GM23338 (cell line): ENCODE data around the gene NAA20. TPM values are rescaled to one million over a fixed set of nuclear protein-coding genes. Genes with fewer than 3 reads are reported as not detected.

Experiments used
- ATAC-seq: fragments of 200-7000 bp; cut with Tn5 transposase; 3 replicates; pipeline ENCODE4 v1.9.1; 2020
- DNase-seq: peaks from one replicate; pipeline ENCODE4 v3.0.0-alpha.2; 2015; ENCODE audit warnings: low spot score
- H2AFZ ChIP-seq: fragments of 200-600 bp; sonication (generic); 2 replicates; pipeline ENCODE4 v1.8.0; 2016; ENCODE audit warnings: antibody characterized with exemption, mild to moderate bottlenecking, moderate library complexity
- H3F3A ChIP-seq: fragments of 200-600 bp; sonication (generic); replicated peaks from 2 replicates; pipeline ENCODE4 v1.8.0; 2017; ENCODE audit warnings: antibody characterized with exemption, mixed run types, low read depth
- H3K27ac ChIP-seq: fragments of 200-600 bp; sonication (generic); 2 replicates; pipeline ENCODE4 v1.6.1; 2016; ENCODE audit warnings: low read depth
- H3K27me3 ChIP-seq: fragments of 200-600 bp; sonication (generic); 2 replicates; pipeline ENCODE4 v1.8.0; 2016; ENCODE audit warnings: mild to moderate bottlenecking, mixed run types, moderate library complexity; ENCODE audit not compliant: insufficient read depth
- H3K36me3 ChIP-seq: fragments of 200-600 bp; sonication (generic); 2 replicates; pipeline ENCODE4 v1.8.0; 2016; ENCODE audit warnings: mild to moderate bottlenecking; ENCODE audit not compliant: insufficient read depth
- H3K4me1 ChIP-seq: fragments of 200-600 bp; sonication (generic); 2 replicates; pipeline ENCODE4 v1.8.0; 2016; ENCODE audit warnings: mild to moderate bottlenecking, moderate library complexity; ENCODE audit not compliant: insufficient read depth
- H3K4me2 ChIP-seq: fragments of 200-600 bp; sonication (generic); 2 replicates; pipeline ENCODE4 v1.7.1; 2017; ENCODE audit warnings: mixed run types
- H3K4me3 ChIP-seq: fragments of 200-600 bp; sonication (generic); 2 replicates; pipeline ENCODE4 v1.6.1; 2016; ENCODE audit warnings: mixed run types
- H3K79me2 ChIP-seq: fragments of 200-600 bp; sonication (generic); replicated peaks from 2 replicates; pipeline ENCODE4 v1.8.0; 2017; ENCODE audit warnings: mild to moderate bottlenecking; ENCODE audit not compliant: insufficient read depth
- H3K9me2 ChIP-seq: fragments of 200-600 bp; sonication (generic); 2 replicates; pipeline ENCODE4 v1.8.0; 2017; ENCODE audit not compliant: insufficient read depth
- H4K20me1 ChIP-seq: fragments of 200-600 bp; sonication (generic); replicated peaks from 2 replicates; pipeline ENCODE4 v1.8.0; 2017; ENCODE audit warnings: mild to moderate bottlenecking; ENCODE audit not compliant: insufficient read depth
- H3K27ac Mint-ChIP-seq: 2 replicates; pipeline ENCODE4 v1.8.0; 2020; ENCODE audit warnings: inconsistent platforms, mild to moderate bottlenecking, moderate library complexity, mixed read lengths
- H3K27me3 Mint-ChIP-seq: 3 replicates; pipeline ENCODE4 v1.8.0; 2022; ENCODE audit warnings: low read depth, mild to moderate bottlenecking, moderate library complexity, mixed read lengths, inconsistent platforms; ENCODE audit not compliant: insufficient read depth, poor library complexity
- H3K36me3 Mint-ChIP-seq: 3 replicates; pipeline ENCODE4 v1.8.0; 2021; ENCODE audit warnings: low read depth, mild to moderate bottlenecking, inconsistent platforms, moderate library complexity, mixed read lengths
- H3K4me1 Mint-ChIP-seq: 3 replicates; pipeline ENCODE4 v1.8.0; 2020; ENCODE audit warnings: mild to moderate bottlenecking, inconsistent platforms, mixed read lengths
- H3K4me3 Mint-ChIP-seq: 3 replicates; pipeline ENCODE4 v1.8.0; 2021; ENCODE audit warnings: moderate library complexity, mild to moderate bottlenecking, inconsistent platforms, mixed read lengths
- H3K9me3 Mint-ChIP-seq: 3 replicates; pipeline ENCODE4 v1.8.0; 2020; ENCODE audit warnings: moderate library complexity, mild to moderate bottlenecking, inconsistent platforms, mixed read lengths
- CREB1 ChIP-seq: fragments of 250-450 bp; sonication (Bioruptor Pico); IDR thresholded peaks from 2 replicates; pipeline ENCODE4 v1.5.0; 2020; ENCODE audit warnings: low read depth, mild to moderate bottlenecking, moderate library complexity
- CTCF ChIP-seq, 2 experiments: fragments of 200-600 bp in 1 of 2; sonication (generic) in 1 of 2; conservative IDR thresholded peaks; 2 replicates each; pipeline versions ENCODE4 v1.5.1 to v1.6.1; 2016 to 2017; ENCODE audit warnings: antibody characterized with exemption in 2 of 2, low read depth in 2 of 2, mild to moderate bottlenecking in 2 of 2, moderate library complexity in 1 of 2
- EZH2phosphoT487 ChIP-seq: fragments of 200-600 bp; sonication (generic); IDR thresholded peaks from one replicate; pipeline ENCODE4 v1.8.1; 2018; ENCODE audit warnings: antibody characterized with exemption; ENCODE audit not compliant: unreplicated experiment
- JUNB ChIP-seq: IDR thresholded peaks from one replicate; pipeline ENCODE4 v1.6.1; 2016; ENCODE audit warnings: antibody characterized with exemption; ENCODE audit not compliant: unreplicated experiment
- POLR2AphosphoS5 ChIP-seq: IDR thresholded peaks from 2 replicates; pipeline ENCODE4 v1.6.1; 2016; ENCODE audit warnings: antibody characterized with exemption, low read depth
- ZNF114 ChIP-seq: fragments of 250-450 bp; sonication (Bioruptor Pico); IDR thresholded peaks from 2 replicates; pipeline ENCODE4 v1.5.0; 2020; ENCODE audit warnings: mild to moderate bottlenecking, moderate library complexity
- ZNF331 ChIP-seq: fragments of 250-450 bp; sonication (Bioruptor Pico); IDR thresholded peaks from 2 replicates; pipeline ENCODE4 v1.5.0; 2020; ENCODE audit warnings: low read depth, mild to moderate bottlenecking, moderate library complexity
- polyA plus RNA-seq: library from polyadenylated mRNA; unstranded; fragments of >200 nt; fragmentation: Nextera tagmentation; extraction: Ambion mirVana; gene quantifications from 2 replicates; pipeline ENCODE4 v1.2.1, GENCODE V29; 2016
- total RNA-seq: library from RNA; depleted of rRNA; stranded (reverse); fragments of >200 nt; shearing (Covaris generic); gene quantifications from 2 replicates; pipeline ENCODE4 v1.2.3, GENCODE V29; 2014
- TF ChIP-seq, protein P1 (sequence below): fragments of 250-450 bp; sonication (Bioruptor Pico); IDR thresholded peaks from 2 replicates; pipeline ENCODE4 v1.5.0; 2020; ENCODE audit warnings: mild to moderate bottlenecking, moderate library complexity
- TF ChIP-seq, protein P2 (sequence below): IDR thresholded peaks from 2 replicates; pipeline ENCODE4 v1.6.1; 2016; ENCODE audit warnings: antibody characterized with exemption

The NAA20 gene
- total and polyA plus RNA-seq, 2 experiments from 2014 or later = 28.7 to 117 TPM

GRCh38 chr20:20034486-20034885, 17.3 kb downstream of the NAA20 start:
- H3K9me3 Mint-ChIP-seq = no peaks in the 10 kb centered on the region
- Histone ChIP-seq H3K4me2 (no peak overlapping the region), H3K27ac (no peak overlapping the region), H2AFZ (no peak overlapping the region), H3K4me3 (no peak overlapping the region), H3K9me2 (no peaks in the 10 kb centered on the region), H3K36me3 (peaks cover 28% of the 10 kb centered on the region), H4K20me1 (no peaks in the 10 kb centered on the region), H3K79me2 (no peaks in the 10 kb centered on the region; the same call in 1 of the 2 replicates), H3F3A (no peaks in the 10 kb centered on the region), H3K27me3 (no peaks in the 10 kb centered on the region), H3K4me1 (peaks cover 6% of the 10 kb centered on the region; the same call in 1 of the 2 replicates)
- DNase-seq (no peak), ATAC-seq (no peak)
- H3K27me3 Mint-ChIP-seq = no peaks in the 10 kb centered on the region
- TF ChIP-seq ZNF331 = no peak
- TF ChIP-seq, protein P1, sequence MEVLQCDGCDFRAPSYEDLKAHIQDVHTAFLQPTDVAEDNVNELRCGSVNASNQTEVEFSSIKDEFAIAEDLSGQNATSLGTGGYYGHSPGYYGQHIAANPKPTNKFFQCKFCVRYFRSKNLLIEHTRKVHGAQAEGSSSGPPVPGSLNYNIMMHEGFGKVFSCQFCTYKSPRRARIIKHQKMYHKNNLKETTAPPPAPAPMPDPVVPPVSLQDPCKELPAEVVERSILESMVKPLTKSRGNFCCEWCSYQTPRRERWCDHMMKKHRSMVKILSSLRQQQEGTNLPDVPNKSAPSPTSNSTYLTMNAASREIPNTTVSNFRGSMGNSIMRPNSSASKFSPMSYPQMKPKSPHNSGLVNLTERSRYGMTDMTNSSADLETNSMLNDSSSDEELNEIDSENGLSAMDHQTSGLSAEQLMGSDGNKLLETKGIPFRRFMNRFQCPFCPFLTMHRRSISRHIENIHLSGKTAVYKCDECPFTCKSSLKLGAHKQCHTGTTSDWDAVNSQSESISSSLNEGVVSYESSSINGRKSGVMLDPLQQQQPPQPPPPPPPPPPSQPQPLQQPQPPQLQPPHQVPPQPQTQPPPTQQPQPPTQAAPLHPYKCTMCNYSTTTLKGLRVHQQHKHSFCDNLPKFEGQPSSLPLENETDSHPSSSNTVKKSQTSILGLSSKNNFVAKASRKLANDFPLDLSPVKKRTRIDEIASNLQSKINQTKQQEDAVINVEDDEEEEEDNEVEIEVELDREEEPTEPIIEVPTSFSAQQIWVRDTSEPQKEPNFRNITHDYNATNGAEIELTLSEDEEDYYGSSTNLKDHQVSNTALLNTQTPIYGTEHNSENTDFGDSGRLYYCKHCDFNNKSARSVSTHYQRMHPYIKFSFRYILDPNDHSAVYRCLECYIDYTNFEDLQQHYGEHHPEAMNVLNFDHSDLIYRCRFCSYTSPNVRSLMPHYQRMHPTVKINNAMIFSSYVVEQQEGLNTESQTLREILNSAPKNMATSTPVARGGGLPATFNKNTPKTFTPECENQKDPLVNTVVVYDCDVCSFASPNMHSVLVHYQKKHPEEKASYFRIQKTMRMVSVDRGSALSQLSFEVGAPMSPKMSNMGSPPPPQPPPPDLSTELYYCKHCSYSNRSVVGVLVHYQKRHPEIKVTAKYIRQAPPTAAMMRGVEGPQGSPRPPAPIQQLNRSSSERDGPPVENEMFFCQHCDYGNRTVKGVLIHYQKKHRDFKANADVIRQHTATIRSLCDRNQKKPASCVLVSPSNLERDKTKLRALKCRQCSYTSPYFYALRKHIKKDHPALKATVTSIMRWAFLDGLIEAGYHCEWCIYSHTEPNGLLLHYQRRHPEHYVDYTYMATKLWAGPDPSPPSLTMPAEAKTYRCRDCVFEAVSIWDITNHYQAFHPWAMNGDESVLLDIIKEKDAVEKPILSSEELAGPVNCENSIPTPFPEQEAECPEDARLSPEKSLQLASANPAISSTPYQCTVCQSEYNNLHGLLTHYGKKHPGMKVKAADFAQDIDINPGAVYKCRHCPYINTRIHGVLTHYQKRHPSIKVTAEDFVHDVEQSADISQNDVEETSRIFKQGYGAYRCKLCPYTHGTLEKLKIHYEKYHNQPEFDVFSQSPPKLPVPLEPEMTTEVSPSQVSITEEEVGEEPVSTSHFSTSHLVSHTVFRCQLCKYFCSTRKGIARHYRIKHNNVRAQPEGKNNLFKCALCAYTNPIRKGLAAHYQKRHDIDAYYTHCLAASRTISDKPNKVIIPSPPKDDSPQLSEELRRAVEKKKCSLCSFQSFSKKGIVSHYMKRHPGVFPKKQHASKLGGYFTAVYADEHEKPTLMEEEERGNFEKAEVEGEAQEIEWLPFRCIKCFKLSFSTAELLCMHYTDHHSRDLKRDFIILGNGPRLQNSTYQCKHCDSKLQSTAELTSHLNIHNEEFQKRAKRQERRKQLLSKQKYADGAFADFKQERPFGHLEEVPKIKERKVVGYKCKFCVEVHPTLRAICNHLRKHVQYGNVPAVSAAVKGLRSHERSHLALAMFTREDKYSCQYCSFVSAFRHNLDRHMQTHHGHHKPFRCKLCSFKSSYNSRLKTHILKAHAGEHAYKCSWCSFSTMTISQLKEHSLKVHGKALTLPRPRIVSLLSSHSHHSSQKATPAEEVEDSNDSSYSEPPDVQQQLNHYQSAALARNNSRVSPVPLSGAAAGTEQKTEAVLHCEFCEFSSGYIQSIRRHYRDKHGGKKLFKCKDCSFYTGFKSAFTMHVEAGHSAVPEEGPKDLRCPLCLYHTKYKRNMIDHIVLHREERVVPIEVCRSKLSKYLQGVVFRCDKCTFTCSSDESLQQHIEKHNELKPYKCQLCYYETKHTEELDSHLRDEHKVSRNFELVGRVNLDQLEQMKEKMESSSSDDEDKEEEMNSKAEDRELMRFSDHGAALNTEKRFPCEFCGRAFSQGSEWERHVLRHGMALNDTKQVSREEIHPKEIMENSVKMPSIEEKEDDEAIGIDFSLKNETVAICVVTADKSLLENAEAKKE = no peak
- TF ChIP-seq JUNB = no peak
- no peak for TF ChIP-seq CREB1 (CRISPR knock-in tag)
- TF ChIP-seq, protein P2, sequence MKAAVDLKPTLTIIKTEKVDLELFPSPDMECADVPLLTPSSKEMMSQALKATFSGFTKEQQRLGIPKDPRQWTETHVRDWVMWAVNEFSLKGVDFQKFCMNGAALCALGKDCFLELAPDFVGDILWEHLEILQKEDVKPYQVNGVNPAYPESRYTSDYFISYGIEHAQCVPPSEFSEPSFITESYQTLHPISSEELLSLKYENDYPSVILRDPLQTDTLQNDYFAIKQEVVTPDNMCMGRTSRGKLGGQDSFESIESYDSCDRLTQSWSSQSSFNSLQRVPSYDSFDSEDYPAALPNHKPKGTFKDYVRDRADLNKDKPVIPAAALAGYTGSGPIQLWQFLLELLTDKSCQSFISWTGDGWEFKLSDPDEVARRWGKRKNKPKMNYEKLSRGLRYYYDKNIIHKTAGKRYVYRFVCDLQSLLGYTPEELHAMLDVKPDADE = no peak
- no peak overlapping the region for H3K4me3 Mint-ChIP-seq
- peaks cover 67% of the 10 kb centered on the region for H3K36me3 Mint-ChIP-seq
- H3K27ac Mint-ChIP-seq = no peak overlapping the region
- peaks cover 9% of the 10 kb centered on the region; the same call in 2 of the 3 replicates for H3K4me1 Mint-ChIP-seq

DNA sequence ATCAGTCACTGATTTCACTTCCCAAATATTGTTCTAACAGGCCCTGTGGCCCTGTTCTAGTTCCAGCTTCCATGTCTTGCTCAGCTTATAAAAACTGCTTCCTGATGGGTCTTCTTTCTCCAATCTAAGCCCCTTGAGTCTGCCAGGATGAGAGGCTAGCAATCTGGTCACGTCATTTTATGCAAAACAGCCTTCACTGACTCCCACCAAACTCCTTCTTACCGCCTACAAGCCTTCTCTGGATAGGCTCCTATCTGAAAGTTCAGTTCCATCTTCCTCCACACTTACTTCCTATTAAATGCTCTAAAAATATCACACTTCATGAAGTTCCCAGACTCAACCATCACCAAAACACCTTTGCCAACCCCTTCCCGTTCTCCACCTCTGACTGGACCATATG, 19.6 kb downstream of the NAA20 start:
- no peak overlapping the region for H3K4me2 ChIP-seq
- Mint-ChIP-seq H3K27me3 (no peaks in the 10 kb centered on the region), H3K4me1 (peaks cover 9% of the 10 kb centered on the region; the same call in 2 of the 3 replicates), H3K4me3 (no peak overlapping the region), H3K27ac (no peak overlapping the region), H3K36me3 (peaks cover 72% of the 10 kb centered on the region), H3K9me3 (no peaks in the 10 kb centered on the region)
- peaks cover 47% of the 10 kb centered on the region; the same call in 1 of the 2 replicates for H3K36me3 ChIP-seq
- H3F3A ChIP-seq = no peaks in the 10 kb centered on the region
- DNase-seq (no peak), ATAC-seq (no peak)
- H3K4me1 ChIP-seq = peaks cover 6% of the 10 kb centered on the region; the same call in 1 of the 2 replicates
- no peak overlapping the region for H3K27ac ChIP-seq
- no peaks in the 10 kb centered on the region for H4K20me1 ChIP-seq
- H3K4me3 ChIP-seq = no peak overlapping the region
- H3K9me2 ChIP-seq = no peaks in the 10 kb centered on the region
- no peak overlapping the region for H2AFZ ChIP-seq
- H3K79me2 ChIP-seq = no peaks in the 10 kb centered on the region
- H3K27me3 ChIP-seq = no peaks in the 10 kb centered on the region
- TF ChIP-seq, protein P2 = no peak
- TF ChIP-seq POLR2AphosphoS5 (no peak), EZH2phosphoT487 (no peak), CTCF (conservative IDR thresholded peaks at IDR 0.05; ENCODE audit: low read depth in 2 of 2) (no peak), CREB1 (CRISPR knock-in tag) (no peak), ZNF331 (no peak), ZNF114 (CRISPR knock-in tag) (no peak)
